Measurements from ENCODE around the gene PRR23E.

DNA sequence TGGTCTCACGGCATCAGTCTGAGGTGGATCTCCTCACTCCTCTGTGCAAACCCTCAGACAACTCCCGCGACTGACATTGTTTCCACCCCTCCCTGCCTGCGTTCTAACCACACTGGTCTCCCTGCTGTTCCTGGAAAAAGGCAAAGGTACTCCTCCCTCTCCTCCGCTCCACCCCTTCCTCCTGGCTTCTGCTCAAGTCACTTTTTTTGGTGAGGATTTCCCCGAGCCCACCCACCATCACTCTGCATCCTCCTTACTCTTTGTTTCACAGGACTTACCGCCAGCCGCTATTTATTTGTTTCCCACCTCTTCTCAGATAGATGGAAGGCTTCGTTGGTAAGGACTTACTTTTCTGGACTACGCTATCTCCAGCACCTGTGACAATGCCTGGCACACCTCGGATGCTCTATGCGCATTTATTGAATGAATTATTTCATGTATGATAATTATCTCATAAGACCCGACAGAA, 25.6 kb downstream of the PRR23E start:
- TF ChIP-seq CTCF (conservative IDR thresholded peaks at IDR 0.05; ENCODE audit: low read length) (no peak), EZH2phosphoT487 (IDR thresholded peaks at IDR 0.05; ENCODE audit: borderline replicate concordance, low read depth, low read length) (no peak)
